HG03575 (cell line): ENCODE results near the gene CHMP5.

Experiments used
- ATAC-seq: cut with Tn5 transposase; IDR thresholded peaks from one replicate; pipeline ENCODE4 v1.9.1; 2021; ENCODE audit not compliant: unreplicated experiment, insufficient number of reproducible peaks, low FRiP score; ENCODE audit errors: extremely low read depth

The CHMP5 gene

GRCh38 chr9:33264473-33265177 lies at the start of gene CHMP5, which contains the start of gene BAG1:
Gene CHMP5 (plus strand): TSS chr9:33265049. CDS start chr9:33265079, 30 bp downstream.
Gene BAG1 (minus strand): TSS chr9:33264708.
- ATAC-seq: peak; percentile 67

- no peak for ATAC-seq
Measured at GRCh38 chr9:33220681-33221567, 43.9 kb upstream of the CHMP5 start.

- ATAC-seq: no peak
Measured at GRCh38 chr9:33221568-33221884, 43.3 kb upstream of the CHMP5 start.

GRCh38 chr9:33222031-33222430 lies 42.8 kb upstream of the CHMP5 start:
- no peak for ATAC-seq

- ATAC-seq: no peak
Measured at GRCh38 chr9:33223696-33224095, 41.2 kb upstream of the CHMP5 start.

GRCh38 chr9:33225319-33226147 lies 39.3 kb upstream of the CHMP5 start:
- ATAC-seq: no peak

- ATAC-seq: no peak
Measured at GRCh38 chr9:33227008-33227398, 37.8 kb upstream of the CHMP5 start.

GRCh38 chr9:33227741-33228140 lies 37.1 kb upstream of the CHMP5 start:
- no peak for ATAC-seq

- ATAC-seq: no peak
Measured at GRCh38 chr9:33228606-33229005, 36.2 kb upstream of the CHMP5 start.

- no peak for ATAC-seq
Measured at GRCh38 chr9:33229359-33230114, 35.3 kb upstream of the CHMP5 start.

- no peak for ATAC-seq
Measured at GRCh38 chr9:33230756-33231622, 33.9 kb upstream of the CHMP5 start.

GRCh38 chr9:33231623-33231942 lies 33.3 kb upstream of the CHMP5 start:
- no peak for ATAC-seq

GRCh38 chr9:33232815-33233214 lies 32.0 kb upstream of the CHMP5 start:
- ATAC-seq: no peak

- no peak for ATAC-seq
Measured at GRCh38 chr9:33233626-33234342, 31.1 kb upstream of the CHMP5 start.

GRCh38 chr9:33234511-33235467 lies 30.1 kb upstream of the CHMP5 start:
- no peak for ATAC-seq

GRCh38 chr9:33236571-33236970 lies 28.3 kb upstream of the CHMP5 start:
- no peak for ATAC-seq
